ENCODE results near the gene GPR32.

GPR32 gene

DNA sequence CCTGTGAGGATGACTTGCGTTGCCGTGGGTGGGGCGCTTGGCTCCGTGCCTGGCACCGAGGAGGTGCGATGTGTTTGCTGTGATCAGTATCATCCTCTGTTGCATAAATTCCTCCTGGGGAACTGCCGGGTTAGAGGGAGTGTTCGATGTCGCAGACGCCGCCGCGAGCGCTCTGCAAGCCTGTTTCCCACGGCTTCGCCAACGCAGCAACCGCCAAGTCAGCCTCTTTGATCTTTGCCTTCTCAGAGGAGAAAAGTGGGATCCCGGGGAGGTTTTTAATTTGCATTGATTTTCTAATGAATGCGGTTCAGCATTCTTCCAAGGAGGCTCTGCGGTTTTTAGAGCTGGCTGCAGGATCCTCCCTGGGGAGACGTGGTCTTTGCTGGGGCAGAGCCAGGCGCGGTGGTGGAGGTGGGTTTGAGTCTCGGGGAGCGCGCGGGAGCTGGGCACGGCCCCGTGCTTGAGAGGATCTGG, 7.6 kb downstream of the GPR32 start (continued):
- no peak for TF ChIP-seq ZNF830 (tag by site-specific recombination; IDR thresholded peaks at IDR 0.05; ENCODE audit: low read depth)

- H3K9me3 ChIP-seq (ENCODE audit: control insufficient read depth, insufficient read depth, low read depth, low read length): no peaks in the 10 kb centered on the region
- TF ChIP-seq BCL6B (tag by site-specific recombination; IDR thresholded peaks at IDR 0.05) (no peak), SP7 (tag by site-specific recombination; IDR thresholded peaks at IDR 0.05) (peak; percentile 27; the same call in 1 of the 2 replicates), ZNF707 (tag by site-specific recombination; IDR thresholded peaks at IDR 0.05) (no peak), INSM2 (tag by site-specific recombination; IDR thresholded peaks at IDR 0.05) (no peak), ZNF10 (tag by site-specific recombination; IDR thresholded peaks at IDR 0.05) (no peak)
- H3K4me3 ChIP-seq (ENCODE audit: low read depth, low read length): no peak overlapping the region
- H3K36me3 ChIP-seq (ENCODE audit: control insufficient read depth in 2 of 2, insufficient read depth in 1 of 2, low read length in 2 of 2): no peaks in the 10 kb centered on the region
- CTCF ChIA-PET: interaction anchor here (0.6 to 10.1 kb wide), 16 partner anchors 8 to 422 kb away, joined by 3 to 151 read pairs (median 6); partner anchors contain the start of genes CLEC11A and SHANK1
- H3K27ac ChIP-seq (ENCODE audit: extremely low read depth, low read depth, low read length): no peak overlapping the region
- peaks cover 5% of the 10 kb centered on the region; the same call in 1 of the 2 replicates for H3K4me1 ChIP-seq (ENCODE audit: control insufficient read depth, insufficient read depth, low read length)
- POLR2A ChIA-PET: interaction anchor here (1.3 to 3.9 kb wide), 4 partner anchors 17 to 171 kb away, joined by 4 to 19 read pairs (median 10); no protein-coding TSS in a partner anchor
These were observed 8.7 kb downstream of the GPR32 start for GRCh38 chr19:50778906-50779430.

GRCh38 chr19:50779504-50780457, 9.5 kb downstream of the GPR32 start:
- ChIA-PET POLR2A (interaction anchor here (1.3 to 3.9 kb wide), 4 partner anchors 17 to 172 kb away, joined by 4 to 19 read pairs (median 10); no protein-coding TSS in a partner anchor), CTCF (interaction anchor here (0.6 to 10.1 kb wide), 16 partner anchors 16 to 422 kb away, joined by 3 to 151 read pairs (median 6); partner anchors contain the start of genes CLEC11A and SHANK1)
- no peaks in the 10 kb centered on the region for H3K9me3 ChIP-seq (ENCODE audit: control insufficient read depth, insufficient read depth, low read depth, low read length)
- H3K4me1 ChIP-seq (ENCODE audit: control insufficient read depth, insufficient read depth, low read length): peaks cover 5% of the 10 kb centered on the region; the same call in 1 of the 2 replicates
- H3K27ac ChIP-seq (ENCODE audit: extremely low read depth, low read depth, low read length): no peak overlapping the region
- H3K36me3 ChIP-seq (ENCODE audit: control insufficient read depth in 2 of 2, insufficient read depth in 1 of 2, low read length in 2 of 2): no peaks in the 10 kb centered on the region
- no peak overlapping the region for H3K4me3 ChIP-seq (ENCODE audit: low read depth, low read length)
- no peak for TF ChIP-seq ZNF768 (tag by site-specific recombination; IDR thresholded peaks at IDR 0.05)
- no peak for TF ChIP-seq SETDB1 (IDR thresholded peaks at IDR 0.05; ENCODE audit: insufficient read length, low read length)
- TF ChIP-seq ZNF555 (tag by site-specific recombination; conservative IDR thresholded peaks at IDR 0.05): no peak
- no peak for TF ChIP-seq ZNF654 (tag by site-specific recombination; IDR thresholded peaks at IDR 0.05; ENCODE audit: low read depth)
- peak; percentile 51 for TF ChIP-seq SP2 (tag by site-specific recombination; IDR thresholded peaks at IDR 0.05)
- TF ChIP-seq ZNF530 (tag by site-specific recombination; IDR thresholded peaks at IDR 0.05; ENCODE audit: low read depth): no peak
- TF ChIP-seq, protein P1, sequence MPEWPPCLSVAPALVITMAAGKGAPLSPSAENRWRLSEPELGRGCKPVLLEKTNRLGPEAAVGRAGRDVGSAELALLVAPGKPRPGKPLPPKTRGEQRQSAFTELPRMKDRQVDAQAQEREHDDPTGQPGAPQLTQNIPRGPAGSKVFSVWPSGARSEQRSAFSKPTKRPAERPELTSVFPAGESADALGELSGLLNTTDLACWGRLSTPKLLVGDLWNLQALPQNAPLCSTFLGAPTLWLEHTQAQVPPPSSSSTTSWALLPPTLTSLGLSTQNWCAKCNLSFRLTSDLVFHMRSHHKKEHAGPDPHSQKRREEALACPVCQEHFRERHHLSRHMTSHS (tag by site-specific recombination; IDR thresholded peaks at IDR 0.05): no peak
- TF ChIP-seq ZNF585B (tag by site-specific recombination; IDR thresholded peaks at IDR 0.05): no peak
- TF ChIP-seq IKZF3 (tag by site-specific recombination; IDR thresholded peaks at IDR 0.05): no peak
- TF ChIP-seq MEIS1 (CRISPR knock-in tag; IDR thresholded peaks at IDR 0.05; ENCODE audit: borderline replicate concordance): no peak
- no peak for TF ChIP-seq ZNF670 (tag by site-specific recombination; IDR thresholded peaks at IDR 0.05; ENCODE audit: low read depth)
- no peak for TF ChIP-seq TSHZ1 (tag by site-specific recombination; IDR thresholded peaks at IDR 0.05; ENCODE audit: borderline replicate concordance)
- TF ChIP-seq, protein P2, sequence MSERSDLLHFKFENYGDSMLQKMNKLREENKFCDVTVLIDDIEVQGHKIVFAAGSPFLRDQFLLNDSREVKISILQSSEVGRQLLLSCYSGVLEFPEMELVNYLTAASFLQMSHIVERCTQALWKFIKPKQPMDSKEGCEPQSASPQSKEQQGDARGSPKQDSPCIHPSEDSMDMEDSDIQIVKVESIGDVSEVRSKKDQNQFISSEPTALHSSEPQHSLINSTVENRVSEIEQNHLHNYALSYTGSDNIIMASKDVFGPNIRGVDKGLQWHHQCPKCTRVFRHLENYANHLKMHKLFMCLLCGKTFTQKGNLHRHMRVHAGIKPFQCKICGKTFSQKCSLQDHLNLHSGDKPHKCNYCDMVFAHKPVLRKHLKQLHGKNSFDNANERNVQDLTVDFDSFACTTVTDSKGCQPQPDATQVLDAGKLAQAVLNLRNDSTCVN (tag by site-specific recombination; optimal IDR thresholded peaks at IDR 0.05): no peak
- no peak for TF ChIP-seq ZBTB17 (tag by site-specific recombination; IDR thresholded peaks at IDR 0.05)
- TF ChIP-seq GLIS1 (tag by site-specific recombination; IDR thresholded peaks at IDR 0.05): peak; percentile 78
- TF ChIP-seq ZBTB8A (tag by site-specific recombination; IDR thresholded peaks at IDR 0.05): no peak
